ENCODE measurements around the gene VPS51.
A peak's percentile ranks its signal among the peaks of the same experiment; 100 is the strongest.

DNA sequence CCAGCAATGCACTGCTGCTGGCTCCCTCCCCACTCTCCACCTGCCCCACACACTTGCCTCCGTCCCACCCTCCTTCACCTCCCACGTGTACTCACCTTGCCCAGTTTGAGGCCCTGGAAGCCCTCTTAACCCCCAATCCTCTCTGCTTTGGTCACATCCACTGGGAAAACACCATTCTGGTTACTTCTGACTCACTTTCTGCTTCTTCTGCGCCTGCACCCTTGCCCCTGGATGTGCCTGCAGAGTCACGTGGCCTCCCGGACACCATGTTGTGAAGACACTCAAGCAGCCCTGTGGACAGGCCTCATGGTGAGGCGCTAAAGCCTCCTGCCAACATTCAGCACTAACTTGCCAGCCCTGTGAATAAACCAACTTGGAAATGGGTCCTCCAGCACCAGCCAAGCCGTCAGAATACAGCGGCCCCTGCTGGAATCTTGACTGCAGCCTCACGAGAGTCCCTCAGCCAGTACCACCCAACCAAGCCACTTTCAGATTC, 35.1 kb upstream of the VPS51 start:
- no peak for TF ChIP-seq SUZ12 (IDR thresholded peaks at IDR 0.05; ENCODE audit: unreplicated experiment)
- no peak for TF ChIP-seq NR2F1 (conservative IDR thresholded peaks at IDR 0.05)
- TF ChIP-seq, protein P1, sequence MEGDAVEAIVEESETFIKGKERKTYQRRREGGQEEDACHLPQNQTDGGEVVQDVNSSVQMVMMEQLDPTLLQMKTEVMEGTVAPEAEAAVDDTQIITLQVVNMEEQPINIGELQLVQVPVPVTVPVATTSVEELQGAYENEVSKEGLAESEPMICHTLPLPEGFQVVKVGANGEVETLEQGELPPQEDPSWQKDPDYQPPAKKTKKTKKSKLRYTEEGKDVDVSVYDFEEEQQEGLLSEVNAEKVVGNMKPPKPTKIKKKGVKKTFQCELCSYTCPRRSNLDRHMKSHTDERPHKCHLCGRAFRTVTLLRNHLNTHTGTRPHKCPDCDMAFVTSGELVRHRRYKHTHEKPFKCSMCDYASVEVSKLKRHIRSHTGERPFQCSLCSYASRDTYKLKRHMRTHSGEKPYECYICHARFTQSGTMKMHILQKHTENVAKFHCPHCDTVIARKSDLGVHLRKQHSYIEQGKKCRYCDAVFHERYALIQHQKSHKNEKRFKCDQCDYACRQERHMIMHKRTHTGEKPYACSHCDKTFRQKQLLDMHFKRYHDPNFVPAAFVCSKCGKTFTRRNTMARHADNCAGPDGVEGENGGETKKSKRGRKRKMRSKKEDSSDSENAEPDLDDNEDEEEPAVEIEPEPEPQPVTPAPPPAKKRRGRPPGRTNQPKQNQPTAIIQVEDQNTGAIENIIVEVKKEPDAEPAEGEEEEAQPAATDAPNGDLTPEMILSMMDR (IDR thresholded peaks at IDR 0.05 in 2 of 3, conservative IDR thresholded peaks at IDR 0.05 in 1 of 3; ENCODE audit: control insufficient read depth in 2 of 3, extremely low read depth in 1 of 3, insufficient read depth in 1 of 3, low read depth in 3 of 3, low read length in 3 of 3): peak in 1 of 3 experiments; percentile 19; a peak in 1 of 6 replicates
- no peak for TF ChIP-seq CBX3 (IDR thresholded peaks at IDR 0.05; ENCODE audit: borderline replicate concordance, low read depth)
- TF ChIP-seq POLR2AphosphoS5 (IDR thresholded peaks at IDR 0.05; ENCODE audit: low read length): no peak
- no peak for TF ChIP-seq KAT2A (conservative IDR thresholded peaks at IDR 0.05; ENCODE audit: control insufficient read depth, low read depth, low read length)
- no peak for TF ChIP-seq DPF2 (IDR thresholded peaks at IDR 0.05)
- TF ChIP-seq HDAC6 (IDR thresholded peaks at IDR 0.05; ENCODE audit: unreplicated experiment): no peak
- TF ChIP-seq, protein P2, sequence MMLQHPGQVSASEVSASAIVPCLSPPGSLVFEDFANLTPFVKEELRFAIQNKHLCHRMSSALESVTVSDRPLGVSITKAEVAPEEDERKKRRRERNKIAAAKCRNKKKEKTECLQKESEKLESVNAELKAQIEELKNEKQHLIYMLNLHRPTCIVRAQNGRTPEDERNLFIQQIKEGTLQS (IDR thresholded peaks at IDR 0.05; ENCODE audit: borderline replicate concordance, extremely low read depth, low read depth, low read length): no peak
- TF ChIP-seq KDM1A (IDR thresholded peaks at IDR 0.05; ENCODE audit: borderline replicate concordance): no peak
- TF ChIP-seq CHD2 (IDR thresholded peaks at IDR 0.05; ENCODE audit: borderline replicate concordance, low read depth, low read length): no peak
- no peak for TF ChIP-seq ZBTB33 (IDR thresholded peaks at IDR 0.05)
- no peak for TF ChIP-seq TAF1 (IDR thresholded peaks at IDR 0.05; ENCODE audit: borderline replicate concordance, low read depth, low read length)

All from GM12878 (cell line).